Liver (tissue), 9 donors: ENCODE measurements around the gene ILF2. TPM values are rescaled to one million over a fixed set of nuclear protein-coding genes. Genes with fewer than 3 reads are reported as not detected.

Experiments used
- DNase-seq: peaks from one replicate; pipeline ENCODE4 v3.0.0-alpha.2; 2017; ENCODE audit warnings: low spot score
- H3K27ac ChIP-seq, 2 donors: one replicate each; pipeline ENCODE4 v1.7.0; 2013; ENCODE audit warnings: inconsistent platforms in 2 of 2, low read length in 2 of 2, control low read depth in 1 of 2, low read depth in 1 of 2, mild to moderate bottlenecking in 1 of 2
- H3K27me3 ChIP-seq, 4 donors: one replicate each; pipeline versions ENCODE4 v1.6.1 to v1.7.0; 2013; ENCODE audit warnings: low read length in 3 of 4, inconsistent platforms in 1 of 4, mild to moderate bottlenecking in 1 of 4, moderate library complexity in 1 of 4; ENCODE audit not compliant: control insufficient read depth in 4 of 4, insufficient read depth in 4 of 4
- H3K36me3 ChIP-seq, 4 donors: one replicate each; pipeline versions ENCODE4 v1.6.1 to v1.7.0; 2013; ENCODE audit warnings: low read length in 3 of 4, mild to moderate bottlenecking in 3 of 4, low read depth in 1 of 4, moderate library complexity in 1 of 4; ENCODE audit not compliant: control insufficient read depth in 4 of 4, insufficient read depth in 3 of 4
- H3K4me1 ChIP-seq, 4 donors: one replicate each; pipeline versions ENCODE4 v1.6.1 to v1.7.0; 2013; ENCODE audit warnings: low read length in 3 of 4, mild to moderate bottlenecking in 3 of 4, moderate library complexity in 1 of 4; ENCODE audit not compliant: control insufficient read depth in 4 of 4, insufficient read depth in 4 of 4
- H3K4me3 ChIP-seq, 3 donors: one replicate each; pipeline versions ENCODE4 v1.6.1 to v1.7.0; 2013; ENCODE audit warnings: low read length in 3 of 3, control low read depth in 1 of 3, low read depth in 1 of 3, mild to moderate bottlenecking in 1 of 3
- H3K9ac ChIP-seq, 2 donors: one replicate each; pipeline ENCODE4 v1.7.0; 2013; ENCODE audit warnings: low read length in 2 of 2, mild to moderate bottlenecking in 2 of 2, moderate library complexity in 2 of 2, control low read depth in 1 of 2, low read depth in 1 of 2
- H3K9me3 ChIP-seq, 4 donors: one replicate each; pipeline versions ENCODE4 v1.6.1 to v1.7.0; 2013; ENCODE audit warnings: low read length in 3 of 4; ENCODE audit not compliant: control insufficient read depth in 4 of 4
- FOXA1 ChIP-seq: IDR thresholded peaks from 2 replicates; pipeline ENCODE4 v1.6.1; 2016; ENCODE audit warnings: antibody characterized with exemption
- FOXA2 ChIP-seq: IDR thresholded peaks from 2 replicates; pipeline ENCODE4 v1.6.1; 2016; ENCODE audit warnings: antibody characterized with exemption
- GABPA ChIP-seq, 2 donors: IDR thresholded peaks in 1 of 2; conservative IDR thresholded peaks in 1 of 2; 2 replicates each; pipeline ENCODE4 v1.6.1; 2016; ENCODE audit warnings: antibody characterized with exemption in 2 of 2, mild to moderate bottlenecking in 1 of 2, moderate library complexity in 1 of 2
- HNF4A ChIP-seq, 2 donors: conservative IDR thresholded peaks; 2 replicates each; pipeline ENCODE4 v1.6.1; 2016; ENCODE audit warnings: antibody characterized with exemption in 2 of 2, mild to moderate bottlenecking in 2 of 2
- JUND ChIP-seq, 2 donors: IDR thresholded peaks; 2 replicates each; pipeline ENCODE4 v1.6.1; 2016; ENCODE audit warnings: antibody characterized with exemption in 2 of 2
- MAX ChIP-seq: IDR thresholded peaks from 2 replicates; pipeline ENCODE4 v1.6.1; 2016; ENCODE audit warnings: antibody characterized with exemption
- RXRA ChIP-seq, 2 donors: IDR thresholded peaks; 2 replicates each; pipeline ENCODE4 v1.6.1; 2017 to 2018; ENCODE audit warnings: antibody characterized with exemption in 2 of 2, mild to moderate bottlenecking in 1 of 2
- SP1 ChIP-seq: IDR thresholded peaks from 2 replicates; pipeline ENCODE4 v1.6.1; 2018; ENCODE audit warnings: antibody characterized with exemption, mild to moderate bottlenecking
- WGBS: extraction: QIAGEN DNeasy Blood & Tissue Kit; methylation state at CpG from one replicate; pipeline ENCODE4 v1.1.7; 2013; 5-methylcytosine and 5-hydroxymethylcytosine counted together
- polyA plus RNA-seq, 2 donors: library from polyadenylated mRNA; stranded (reverse) in 1 of 2; unstranded in 1 of 2; fragments of 200-250 nt in 1 of 2; fragments of >200 nt in 1 of 2; fragmentation: Nextera tagmentation in 1 of 2; extraction: Ambion mirVana in 1 of 2; gene quantifications; one replicate each; pipeline versions ENCODE4 v1.2.1 to v1.2.3, GENCODE V29; 2013 to 2015
- total RNA-seq, 2 donors: library from RNA; depleted of rRNA; stranded (reverse); fragments of >200 nt; gene quantifications; one replicate each; pipeline ENCODE4 v1.2.3, GENCODE V29; 2014
- TF ChIP-seq, protein P1 (sequence below): IDR thresholded peaks from 2 replicates; pipeline ENCODE4 v1.6.1; 2016; ENCODE audit warnings: antibody characterized with exemption, mild to moderate bottlenecking
- TF ChIP-seq, protein P2 (sequence below): IDR thresholded peaks from 2 replicates; pipeline ENCODE4 v1.6.1; 2016; ENCODE audit warnings: antibody characterized with exemption
- donor health status: healthy.
- donor health status: healthy.
- donor health status: healthy.
- donor health status: healthy.
- donor health status: healthy.

The ILF2 gene
- total and polyA plus RNA-seq, 4 donors = 28.7 to 84.2 (median 51.5) TPM

DNA sequence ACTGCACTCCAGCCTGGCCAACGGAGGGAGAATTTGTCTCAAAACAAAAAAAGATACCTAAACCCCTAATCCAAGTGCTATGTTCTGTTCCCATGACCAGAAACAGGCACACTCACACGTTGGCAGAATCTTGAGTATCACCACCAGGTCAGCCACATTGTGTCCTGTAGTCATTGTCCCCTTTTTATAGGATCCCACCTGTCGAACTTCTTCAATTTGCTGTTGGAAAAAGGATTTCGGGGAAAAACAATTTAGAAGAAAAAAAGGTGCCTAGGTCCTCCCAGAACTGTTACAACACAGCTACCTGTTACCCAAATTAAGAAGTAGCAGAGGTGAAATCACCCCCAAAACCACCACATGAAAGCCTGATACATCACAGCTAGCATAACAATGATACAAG lies 3.4 kb downstream of the ILF2 start (continued):
- TF ChIP-seq, protein P1, sequence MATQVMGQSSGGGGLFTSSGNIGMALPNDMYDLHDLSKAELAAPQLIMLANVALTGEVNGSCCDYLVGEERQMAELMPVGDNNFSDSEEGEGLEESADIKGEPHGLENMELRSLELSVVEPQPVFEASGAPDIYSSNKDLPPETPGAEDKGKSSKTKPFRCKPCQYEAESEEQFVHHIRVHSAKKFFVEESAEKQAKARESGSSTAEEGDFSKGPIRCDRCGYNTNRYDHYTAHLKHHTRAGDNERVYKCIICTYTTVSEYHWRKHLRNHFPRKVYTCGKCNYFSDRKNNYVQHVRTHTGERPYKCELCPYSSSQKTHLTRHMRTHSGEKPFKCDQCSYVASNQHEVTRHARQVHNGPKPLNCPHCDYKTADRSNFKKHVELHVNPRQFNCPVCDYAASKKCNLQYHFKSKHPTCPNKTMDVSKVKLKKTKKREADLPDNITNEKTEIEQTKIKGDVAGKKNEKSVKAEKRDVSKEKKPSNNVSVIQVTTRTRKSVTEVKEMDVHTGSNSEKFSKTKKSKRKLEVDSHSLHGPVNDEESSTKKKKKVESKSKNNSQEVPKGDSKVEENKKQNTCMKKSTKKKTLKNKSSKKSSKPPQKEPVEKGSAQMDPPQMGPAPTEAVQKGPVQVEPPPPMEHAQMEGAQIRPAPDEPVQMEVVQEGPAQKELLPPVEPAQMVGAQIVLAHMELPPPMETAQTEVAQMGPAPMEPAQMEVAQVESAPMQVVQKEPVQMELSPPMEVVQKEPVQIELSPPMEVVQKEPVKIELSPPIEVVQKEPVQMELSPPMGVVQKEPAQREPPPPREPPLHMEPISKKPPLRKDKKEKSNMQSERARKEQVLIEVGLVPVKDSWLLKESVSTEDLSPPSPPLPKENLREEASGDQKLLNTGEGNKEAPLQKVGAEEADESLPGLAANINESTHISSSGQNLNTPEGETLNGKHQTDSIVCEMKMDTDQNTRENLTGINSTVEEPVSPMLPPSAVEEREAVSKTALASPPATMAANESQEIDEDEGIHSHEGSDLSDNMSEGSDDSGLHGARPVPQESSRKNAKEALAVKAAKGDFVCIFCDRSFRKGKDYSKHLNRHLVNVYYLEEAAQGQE = no peak
- TF ChIP-seq SP1 = no peak
- no peak for TF ChIP-seq MAX
- no peak for TF ChIP-seq HNF4A (conservative IDR thresholded peaks at IDR 0.05)
- no peak for TF ChIP-seq FOXA2

DNA sequence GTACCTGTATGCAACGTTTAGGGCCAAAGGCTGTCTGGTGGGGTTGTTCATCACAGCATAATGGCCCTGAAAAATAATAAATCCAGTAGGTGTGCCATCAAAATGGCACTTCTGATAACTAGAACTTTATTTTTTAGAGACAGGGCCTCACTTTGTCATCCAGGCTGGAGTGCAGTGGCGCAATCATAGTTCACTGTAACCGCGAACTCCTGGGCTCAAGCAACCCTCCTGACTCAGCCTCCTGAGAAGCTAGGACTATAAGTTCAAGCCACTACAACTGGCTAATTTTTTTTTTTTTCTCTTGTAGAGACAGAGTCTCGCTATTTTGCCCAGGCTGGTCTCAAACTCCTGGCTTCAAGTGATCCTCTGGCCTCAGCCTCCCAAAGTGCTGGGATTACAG lies 7.6 kb downstream of the ILF2 start:
- Histone ChIP-seq H3K27ac (no peak overlapping the region), H3K9ac (no peak overlapping the region), H3K9me3 (no peaks in the 10 kb centered on the region), H3K4me1 (peaks cover 0 to 29% (median 27%) of the 10 kb centered on the region in 4 donors), H3K27me3 (no peaks in the 10 kb centered on the region), H3K4me3 (no peak overlapping the region), H3K36me3 (peaks cover 21 to 64% (median 61%) of the 10 kb centered on the region in 4 donors)
- WGBS = 85% methylated on average over 5 of the region's 5 CpGs
- TF ChIP-seq FOXA1 (no peak), SP1 (no peak), MAX (no peak), GABPA (IDR thresholded peaks at IDR 0.05 in 1 of 2, conservative IDR thresholded peaks at IDR 0.05 in 1 of 2) (no peak), JUND (IDR thresholded peaks at IDR 0.05) (no peak)
- TF ChIP-seq, protein P2, sequence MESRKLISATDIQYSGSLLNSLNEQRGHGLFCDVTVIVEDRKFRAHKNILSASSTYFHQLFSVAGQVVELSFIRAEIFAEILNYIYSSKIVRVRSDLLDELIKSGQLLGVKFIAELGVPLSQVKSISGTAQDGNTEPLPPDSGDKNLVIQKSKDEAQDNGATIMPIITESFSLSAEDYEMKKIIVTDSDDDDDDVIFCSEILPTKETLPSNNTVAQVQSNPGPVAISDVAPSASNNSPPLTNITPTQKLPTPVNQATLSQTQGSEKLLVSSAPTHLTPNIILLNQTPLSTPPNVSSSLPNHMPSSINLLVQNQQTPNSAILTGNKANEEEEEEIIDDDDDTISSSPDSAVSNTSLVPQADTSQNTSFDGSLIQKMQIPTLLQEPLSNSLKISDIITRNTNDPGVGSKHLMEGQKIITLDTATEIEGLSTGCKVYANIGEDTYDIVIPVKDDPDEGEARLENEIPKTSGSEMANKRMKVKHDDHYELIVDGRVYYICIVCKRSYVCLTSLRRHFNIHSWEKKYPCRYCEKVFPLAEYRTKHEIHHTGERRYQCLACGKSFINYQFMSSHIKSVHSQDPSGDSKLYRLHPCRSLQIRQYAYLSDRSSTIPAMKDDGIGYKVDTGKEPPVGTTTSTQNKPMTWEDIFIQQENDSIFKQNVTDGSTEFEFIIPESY = no peak
- DNase-seq = no peak

- Histone ChIP-seq H3K27ac (no peak overlapping the region), H3K36me3 (peaks cover 19 to 55% (median 52%) of the 10 kb centered on the region in 4 donors), H3K27me3 (no peaks in the 10 kb centered on the region), H3K4me1 (peaks cover 1 to 29% (median 27%) of the 10 kb centered on the region in 4 donors), H3K9me3 (no peaks in the 10 kb centered on the region), H3K9ac (no peak overlapping the region), H3K4me3 (no peak overlapping the region)
- WGBS = 77% methylated on average over 2 of the region's 2 CpGs
- DNase-seq = no peak
- TF ChIP-seq RXRA (IDR thresholded peaks at IDR 0.05) = no peak
These were observed 8.5 kb downstream of the ILF2 start for GRCh38 chr1:153662269-153662668.
